Panc1 (cell line): ENCODE results near the gene ENTPD8.

ENCODE experiments used
- CTCF ChIP-seq: fragments of 450-650 bp; IDR thresholded peaks from 2 replicates; pipeline ENCODE4 v1.5.1; 2017; ENCODE audit warnings: mild to moderate bottlenecking
- POLR2AphosphoS5 ChIP-seq: IDR thresholded peaks from 2 replicates; pipeline ENCODE4 v1.6.1; 2012; ENCODE audit warnings: mild to moderate bottlenecking, low read depth, low read length, moderate library complexity
- TCF7L2 ChIP-seq: IDR thresholded peaks from 2 replicates; pipeline ENCODE4 v1.6.1; 2011; ENCODE audit warnings: mild to moderate bottlenecking, low read depth, low read length, inconsistent platforms
- TF ChIP-seq, protein P1 (sequence below), 2 experiments: IDR thresholded peaks; 2 replicates each; pipeline ENCODE4 v1.6.1; 2011 to 2012; ENCODE audit warnings: low read depth in 2 of 2, control low read depth in 1 of 2, low read length in 1 of 2, mild to moderate bottlenecking in 1 of 2, moderate library complexity in 1 of 2; ENCODE audit not compliant: insufficient read depth in 1 of 2

GRCh38 chr9:137408651-137409405 is 32.3 kb downstream of the ENTPD8 start:
- no peak for TF ChIP-seq CTCF
- TF ChIP-seq, protein P1, sequence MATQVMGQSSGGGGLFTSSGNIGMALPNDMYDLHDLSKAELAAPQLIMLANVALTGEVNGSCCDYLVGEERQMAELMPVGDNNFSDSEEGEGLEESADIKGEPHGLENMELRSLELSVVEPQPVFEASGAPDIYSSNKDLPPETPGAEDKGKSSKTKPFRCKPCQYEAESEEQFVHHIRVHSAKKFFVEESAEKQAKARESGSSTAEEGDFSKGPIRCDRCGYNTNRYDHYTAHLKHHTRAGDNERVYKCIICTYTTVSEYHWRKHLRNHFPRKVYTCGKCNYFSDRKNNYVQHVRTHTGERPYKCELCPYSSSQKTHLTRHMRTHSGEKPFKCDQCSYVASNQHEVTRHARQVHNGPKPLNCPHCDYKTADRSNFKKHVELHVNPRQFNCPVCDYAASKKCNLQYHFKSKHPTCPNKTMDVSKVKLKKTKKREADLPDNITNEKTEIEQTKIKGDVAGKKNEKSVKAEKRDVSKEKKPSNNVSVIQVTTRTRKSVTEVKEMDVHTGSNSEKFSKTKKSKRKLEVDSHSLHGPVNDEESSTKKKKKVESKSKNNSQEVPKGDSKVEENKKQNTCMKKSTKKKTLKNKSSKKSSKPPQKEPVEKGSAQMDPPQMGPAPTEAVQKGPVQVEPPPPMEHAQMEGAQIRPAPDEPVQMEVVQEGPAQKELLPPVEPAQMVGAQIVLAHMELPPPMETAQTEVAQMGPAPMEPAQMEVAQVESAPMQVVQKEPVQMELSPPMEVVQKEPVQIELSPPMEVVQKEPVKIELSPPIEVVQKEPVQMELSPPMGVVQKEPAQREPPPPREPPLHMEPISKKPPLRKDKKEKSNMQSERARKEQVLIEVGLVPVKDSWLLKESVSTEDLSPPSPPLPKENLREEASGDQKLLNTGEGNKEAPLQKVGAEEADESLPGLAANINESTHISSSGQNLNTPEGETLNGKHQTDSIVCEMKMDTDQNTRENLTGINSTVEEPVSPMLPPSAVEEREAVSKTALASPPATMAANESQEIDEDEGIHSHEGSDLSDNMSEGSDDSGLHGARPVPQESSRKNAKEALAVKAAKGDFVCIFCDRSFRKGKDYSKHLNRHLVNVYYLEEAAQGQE (IDR thresholded peaks at IDR 0.05; ENCODE audit: insufficient read depth in 1 of 2, low read depth in 2 of 2, low read length in 1 of 2), result no peak
- no peak for TF ChIP-seq TCF7L2
- no peak for TF ChIP-seq POLR2AphosphoS5
